HepG2 (cell line): Measurements from ENCODE around the gene ZBTB48. TPM values are rescaled to one million over a fixed set of nuclear protein-coding genes. Genes with fewer than 3 reads are reported as not detected.

Experiments used
- AKAP8 ChIP-seq: sonication (generic); formaldehyde crosslinking; IDR thresholded peaks from 2 replicates; pipeline ENCODE4 v1.5.1; 2020; ENCODE audit warnings: mild to moderate bottlenecking, missing genetic modification reagents
- GTF3A ChIP-seq: sonication (generic); formaldehyde crosslinking; conservative IDR thresholded peaks from 2 replicates; pipeline ENCODE4 v1.4.0; 2020; ENCODE audit warnings: mild to moderate bottlenecking, missing genetic modification reagents
- KDM1A ChIP-seq: IDR thresholded peaks from 2 replicates; pipeline ENCODE4 v1.6.1; 2016; ENCODE audit warnings: missing compliant biosample characterization
- MTA3 ChIP-seq: sonication (generic); formaldehyde crosslinking; IDR thresholded peaks from 2 replicates; pipeline ENCODE4 v1.4.0; 2020; ENCODE audit warnings: missing genetic modification reagents
- RARA ChIP-seq: IDR thresholded peaks from 2 replicates; pipeline ENCODE4 v1.6.1; 2016; ENCODE audit warnings: missing genetic modification reagents, missing compliant biosample characterization
- TAF15 ChIP-seq: fragments of 200-400 bp; formaldehyde crosslinking; IDR thresholded peaks from one replicate; pipeline ENCODE4 v1.6.1; 2018; ENCODE audit warnings: mild to moderate bottlenecking, low read depth, low read length; ENCODE audit not compliant: poor library complexity, severe bottlenecking
- ZFAT ChIP-seq: sonication (generic); formaldehyde crosslinking; conservative IDR thresholded peaks from 2 replicates; pipeline ENCODE4 v1.8.1; 2023; ENCODE audit warnings: missing genetic modification reagents, inconsistent platforms
- ZFP90 ChIP-seq: sonication (generic); formaldehyde crosslinking; IDR thresholded peaks from 2 replicates; pipeline ENCODE4 v1.8.0; 2022; ENCODE audit warnings: missing genetic modification reagents, mild to moderate bottlenecking, inconsistent platforms, borderline replicate concordance
- ZKSCAN1 ChIP-seq: fragments of 150-350 bp; IDR thresholded peaks from 2 replicates; pipeline ENCODE4 v1.6.1; 2014; ENCODE audit warnings: low read length
- ZNF430 ChIP-seq: sonication (generic); formaldehyde crosslinking; IDR thresholded peaks from 2 replicates; pipeline ENCODE4 v1.9.0; 2021; ENCODE audit warnings: mild to moderate bottlenecking, missing genetic modification reagents
- ZNF501 ChIP-seq: sonication (generic); formaldehyde crosslinking; IDR thresholded peaks from 2 replicates; pipeline ENCODE4 v1.5.1; 2020; ENCODE audit warnings: mild to moderate bottlenecking, moderate library complexity, missing genetic modification reagents
- polyA plus RNA-seq, 8 experiments: library from polyadenylated mRNA; depleted of rRNA in 3 of 8; stranded (reverse) in 7 of 8; unstranded in 1 of 8; fragments of >200 nt; fragmentation: Illumina TruSeq in 4 of 8; extraction: Trizol in 4 of 8; gene quantifications; 2 replicates each; pipeline versions ENCODE4 v1.2.1 to v1.2.3, GENCODE V29; 2011 to 2016; ENCODE audit warnings: low read depth in 4 of 8, missing spikeins in 1 of 8, mixed read lengths in 1 of 8; ENCODE audit not compliant: insufficient read depth in 1 of 8
- total RNA-seq, 5 experiments: library from RNA; depleted of rRNA; stranded (reverse); fragments of >200 nt; fragmentation: Illumina TruSeq; extraction: Trizol; gene quantifications; 2 replicates each; pipeline ENCODE4 v1.2.3, GENCODE V29; 2016; ENCODE audit warnings: low read depth in 1 of 5
- TF ChIP-seq, protein P1 (sequence below): sonication (generic); formaldehyde crosslinking; IDR thresholded peaks from 2 replicates; pipeline ENCODE4 v1.5.1; 2020; ENCODE audit warnings: missing genetic modification reagents, mild to moderate bottlenecking, borderline replicate concordance
- TF ChIP-seq, protein P2 (sequence below): sonication (generic); formaldehyde crosslinking; IDR thresholded peaks from 2 replicates; pipeline ENCODE4 v1.5.0; 2020; ENCODE audit warnings: mild to moderate bottlenecking, missing genetic modification reagents
- TF ChIP-seq, protein P3 (sequence below): sonication (generic); formaldehyde crosslinking; conservative IDR thresholded peaks from 2 replicates; pipeline ENCODE4 v1.4.0; 2020; ENCODE audit warnings: mild to moderate bottlenecking, missing genetic modification reagents, moderate library complexity
- TF ChIP-seq, protein P4 (sequence below): sonication (generic); formaldehyde crosslinking; IDR thresholded peaks from 2 replicates; pipeline ENCODE4 v1.4.0; 2020; ENCODE audit warnings: missing genetic modification reagents
- TF ChIP-seq, protein P5 (sequence below): sonication (generic); formaldehyde crosslinking; IDR thresholded peaks from 2 replicates; pipeline ENCODE4 v1.9.0; 2021; ENCODE audit warnings: missing genetic modification reagents, mild to moderate bottlenecking, borderline replicate concordance
- TF ChIP-seq, protein P6 (sequence below): IDR thresholded peaks from 2 replicates; pipeline ENCODE4 v1.6.1; 2016; ENCODE audit warnings: missing biosample characterization, missing genetic modification reagents, low read depth

Gene ZBTB48
- total and polyA plus RNA-seq, 2 of the 13 experiments (the other 11 are each of a cell fraction or from before 2014, with no cell fraction given): 13.0 to 17.1 TPM

DNA sequence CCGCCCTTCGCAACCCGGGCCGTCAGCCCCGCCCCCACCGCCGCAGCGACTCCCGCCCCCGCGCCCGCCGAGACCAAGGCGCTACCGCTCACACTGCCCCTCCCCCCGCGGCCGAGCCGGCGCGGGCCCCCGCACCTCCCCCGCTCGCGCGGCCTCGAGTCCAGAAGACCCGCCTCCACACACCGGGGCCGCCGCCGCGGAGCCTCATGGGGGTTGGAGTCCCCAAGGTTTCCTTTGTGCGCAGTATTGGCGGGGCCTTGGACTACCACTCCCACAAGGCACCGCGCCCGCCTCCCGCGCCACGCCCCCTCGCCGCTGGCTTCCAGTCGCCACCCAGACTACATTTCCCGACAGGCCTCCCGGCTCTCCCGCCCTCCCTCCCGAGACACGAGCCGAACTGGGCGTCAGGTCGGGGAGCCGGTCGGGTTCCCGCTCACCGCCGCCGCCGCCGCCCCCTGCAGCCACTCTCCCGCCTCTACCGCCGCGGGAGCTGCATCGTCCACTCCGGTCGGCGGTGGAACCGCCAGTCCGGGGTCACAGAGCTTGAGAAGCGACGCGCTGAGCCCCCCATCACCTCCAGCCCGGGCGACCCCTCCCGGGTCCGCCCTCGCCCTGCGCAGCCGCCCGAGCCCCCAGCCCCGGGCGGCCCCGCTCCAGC lies 33.7 kb downstream of the ZBTB48 start, which contains the start of gene PHF13 (continued):
- TF ChIP-seq ZKSCAN1 (no peak), TAF15 (peak; percentile 42), RARA (CRISPR knock-in tag) (peak; percentile 34), ZNF430 (0 out of 2 replicates have a peak, but pooled peaks have one; percentile 11), KDM1A (CRISPR knock-in tag) (no peak), GTF3A (CRISPR knock-in tag) (no peak), ZFP90 (CRISPR knock-in tag) (no peak), ZFAT (CRISPR knock-in tag) (no peak), ZNF501 (CRISPR knock-in tag) (peak; percentile 75), AKAP8 (CRISPR knock-in tag) (peak; percentile 97), MTA3 (CRISPR knock-in tag) (no peak)
- TF ChIP-seq, protein P1, sequence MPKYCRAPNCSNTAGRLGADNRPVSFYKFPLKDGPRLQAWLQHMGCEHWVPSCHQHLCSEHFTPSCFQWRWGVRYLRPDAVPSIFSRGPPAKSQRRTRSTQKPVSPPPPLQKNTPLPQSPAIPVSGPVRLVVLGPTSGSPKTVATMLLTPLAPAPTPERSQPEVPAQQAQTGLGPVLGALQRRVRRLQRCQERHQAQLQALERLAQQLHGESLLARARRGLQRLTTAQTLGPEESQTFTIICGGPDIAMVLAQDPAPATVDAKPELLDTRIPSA: no peak; the same call in 1 of the 2 replicates
- TF ChIP-seq, protein P2, sequence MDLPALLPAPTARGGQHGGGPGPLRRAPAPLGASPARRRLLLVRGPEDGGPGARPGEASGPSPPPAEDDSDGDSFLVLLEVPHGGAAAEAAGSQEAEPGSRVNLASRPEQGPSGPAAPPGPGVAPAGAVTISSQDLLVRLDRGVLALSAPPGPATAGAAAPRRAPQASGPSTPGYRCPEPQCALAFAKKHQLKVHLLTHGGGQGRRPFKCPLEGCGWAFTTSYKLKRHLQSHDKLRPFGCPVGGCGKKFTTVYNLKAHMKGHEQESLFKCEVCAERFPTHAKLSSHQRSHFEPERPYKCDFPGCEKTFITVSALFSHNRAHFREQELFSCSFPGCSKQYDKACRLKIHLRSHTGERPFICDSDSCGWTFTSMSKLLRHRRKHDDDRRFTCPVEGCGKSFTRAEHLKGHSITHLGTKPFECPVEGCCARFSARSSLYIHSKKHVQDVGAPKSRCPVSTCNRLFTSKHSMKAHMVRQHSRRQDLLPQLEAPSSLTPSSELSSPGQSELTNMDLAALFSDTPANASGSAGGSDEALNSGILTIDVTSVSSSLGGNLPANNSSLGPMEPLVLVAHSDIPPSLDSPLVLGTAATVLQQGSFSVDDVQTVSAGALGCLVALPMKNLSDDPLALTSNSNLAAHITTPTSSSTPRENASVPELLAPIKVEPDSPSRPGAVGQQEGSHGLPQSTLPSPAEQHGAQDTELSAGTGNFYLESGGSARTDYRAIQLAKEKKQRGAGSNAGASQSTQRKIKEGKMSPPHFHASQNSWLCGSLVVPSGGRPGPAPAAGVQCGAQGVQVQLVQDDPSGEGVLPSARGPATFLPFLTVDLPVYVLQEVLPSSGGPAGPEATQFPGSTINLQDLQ (CRISPR knock-in tag): 0 out of 2 replicates have a peak, but pooled peaks have one; percentile 40
- TF ChIP-seq, protein P3, sequence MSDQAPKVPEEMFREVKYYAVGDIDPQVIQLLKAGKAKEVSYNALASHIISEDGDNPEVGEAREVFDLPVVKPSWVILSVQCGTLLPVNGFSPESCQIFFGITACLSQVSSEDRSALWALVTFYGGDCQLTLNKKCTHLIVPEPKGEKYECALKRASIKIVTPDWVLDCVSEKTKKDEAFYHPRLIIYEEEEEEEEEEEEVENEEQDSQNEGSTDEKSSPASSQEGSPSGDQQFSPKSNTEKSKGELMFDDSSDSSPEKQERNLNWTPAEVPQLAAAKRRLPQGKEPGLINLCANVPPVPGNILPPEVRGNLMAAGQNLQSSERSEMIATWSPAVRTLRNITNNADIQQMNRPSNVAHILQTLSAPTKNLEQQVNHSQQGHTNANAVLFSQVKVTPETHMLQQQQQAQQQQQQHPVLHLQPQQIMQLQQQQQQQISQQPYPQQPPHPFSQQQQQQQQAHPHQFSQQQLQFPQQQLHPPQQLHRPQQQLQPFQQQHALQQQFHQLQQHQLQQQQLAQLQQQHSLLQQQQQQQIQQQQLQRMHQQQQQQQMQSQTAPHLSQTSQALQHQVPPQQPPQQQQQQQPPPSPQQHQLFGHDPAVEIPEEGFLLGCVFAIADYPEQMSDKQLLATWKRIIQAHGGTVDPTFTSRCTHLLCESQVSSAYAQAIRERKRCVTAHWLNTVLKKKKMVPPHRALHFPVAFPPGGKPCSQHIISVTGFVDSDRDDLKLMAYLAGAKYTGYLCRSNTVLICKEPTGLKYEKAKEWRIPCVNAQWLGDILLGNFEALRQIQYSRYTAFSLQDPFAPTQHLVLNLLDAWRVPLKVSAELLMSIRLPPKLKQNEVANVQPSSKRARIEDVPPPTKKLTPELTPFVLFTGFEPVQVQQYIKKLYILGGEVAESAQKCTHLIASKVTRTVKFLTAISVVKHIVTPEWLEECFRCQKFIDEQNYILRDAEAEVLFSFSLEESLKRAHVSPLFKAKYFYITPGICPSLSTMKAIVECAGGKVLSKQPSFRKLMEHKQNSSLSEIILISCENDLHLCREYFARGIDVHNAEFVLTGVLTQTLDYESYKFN: peak; percentile 48; the same call in 1 of the 2 replicates
- TF ChIP-seq, protein P4, sequence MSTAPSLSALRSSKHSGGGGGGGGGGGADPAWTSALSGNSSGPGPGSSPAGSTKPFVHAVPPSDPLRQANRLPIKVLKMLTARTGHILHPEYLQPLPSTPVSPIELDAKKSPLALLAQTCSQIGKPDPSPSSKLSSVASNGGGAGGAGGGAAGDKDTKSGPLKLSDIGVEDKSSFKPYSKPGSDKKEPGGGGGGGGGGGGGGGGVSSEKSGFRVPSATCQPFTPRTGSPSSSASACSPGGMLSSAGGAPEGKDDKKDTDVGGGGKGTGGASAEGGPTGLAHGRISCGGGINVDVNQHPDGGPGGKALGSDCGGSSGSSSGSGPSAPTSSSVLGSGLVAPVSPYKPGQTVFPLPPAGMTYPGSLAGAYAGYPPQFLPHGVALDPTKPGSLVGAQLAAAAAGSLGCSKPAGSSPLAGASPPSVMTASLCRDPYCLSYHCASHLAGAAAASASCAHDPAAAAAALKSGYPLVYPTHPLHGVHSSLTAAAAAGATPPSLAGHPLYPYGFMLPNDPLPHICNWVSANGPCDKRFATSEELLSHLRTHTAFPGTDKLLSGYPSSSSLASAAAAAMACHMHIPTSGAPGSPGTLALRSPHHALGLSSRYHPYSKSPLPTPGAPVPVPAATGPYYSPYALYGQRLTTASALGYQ: peak; percentile 55; the same call in 1 of the 2 replicates
- TF ChIP-seq, protein P5, sequence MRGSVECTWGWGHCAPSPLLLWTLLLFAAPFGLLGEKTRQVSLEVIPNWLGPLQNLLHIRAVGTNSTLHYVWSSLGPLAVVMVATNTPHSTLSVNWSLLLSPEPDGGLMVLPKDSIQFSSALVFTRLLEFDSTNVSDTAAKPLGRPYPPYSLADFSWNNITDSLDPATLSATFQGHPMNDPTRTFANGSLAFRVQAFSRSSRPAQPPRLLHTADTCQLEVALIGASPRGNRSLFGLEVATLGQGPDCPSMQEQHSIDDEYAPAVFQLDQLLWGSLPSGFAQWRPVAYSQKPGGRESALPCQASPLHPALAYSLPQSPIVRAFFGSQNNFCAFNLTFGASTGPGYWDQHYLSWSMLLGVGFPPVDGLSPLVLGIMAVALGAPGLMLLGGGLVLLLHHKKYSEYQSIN: no peak
- TF ChIP-seq, protein P6, sequence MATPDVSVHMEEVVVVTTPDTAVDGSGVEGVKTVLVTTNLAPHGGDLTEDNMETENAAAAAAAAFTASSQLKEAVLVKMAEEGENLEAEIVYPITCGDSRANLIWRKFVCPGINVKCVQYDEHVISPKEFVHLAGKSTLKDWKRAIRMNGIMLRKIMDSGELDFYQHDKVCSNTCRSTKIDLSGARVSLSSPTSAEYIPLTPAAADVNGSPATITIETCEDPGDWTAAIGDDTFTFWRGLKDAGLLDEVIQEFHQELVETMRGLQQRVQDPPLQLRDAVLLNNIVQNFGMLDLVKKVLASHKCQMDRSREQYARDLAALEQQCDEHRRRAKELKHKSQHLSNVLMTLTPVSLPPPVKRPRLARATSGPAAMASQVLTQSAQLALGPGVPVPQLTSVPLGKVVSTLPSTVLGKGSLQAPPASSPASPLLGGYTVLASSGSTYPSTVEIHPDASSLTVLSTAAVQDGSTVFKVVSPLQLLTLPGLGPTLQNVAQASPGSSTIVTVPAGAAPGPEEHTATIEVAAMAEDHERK (CRISPR knock-in tag): peak; percentile 78
